Lung microvascular endothelial cell (primary cell): Measurements from ENCODE around the gene APOBEC3C. TPM values are rescaled to one million over a fixed set of nuclear protein-coding genes. Genes with fewer than 3 reads are reported as not detected.
"Not testable (repeated sequence)": the region's sequence is repeated elsewhere in the genome, so short reads cannot be mapped to it uniquely, and the experiment has no call there.

ENCODE experiments used
- DNase-seq, 2 donors: peaks; one replicate each; pipeline versions ENCODE4 v3.0.0 to v3.0.0-alpha.2; 2010; ENCODE audit warnings: low read depth in 2 of 2
- total RNA-seq: library from RNA; depleted of rRNA; stranded (reverse); fragments of >200 nt; gene quantifications from 2 replicates; pipeline ENCODE4 v1.2.1, GENCODE V29; 2014

Gene APOBEC3C
- total RNA-seq, 1 donor from 2014 or later, result 0.20 TPM

DNA sequence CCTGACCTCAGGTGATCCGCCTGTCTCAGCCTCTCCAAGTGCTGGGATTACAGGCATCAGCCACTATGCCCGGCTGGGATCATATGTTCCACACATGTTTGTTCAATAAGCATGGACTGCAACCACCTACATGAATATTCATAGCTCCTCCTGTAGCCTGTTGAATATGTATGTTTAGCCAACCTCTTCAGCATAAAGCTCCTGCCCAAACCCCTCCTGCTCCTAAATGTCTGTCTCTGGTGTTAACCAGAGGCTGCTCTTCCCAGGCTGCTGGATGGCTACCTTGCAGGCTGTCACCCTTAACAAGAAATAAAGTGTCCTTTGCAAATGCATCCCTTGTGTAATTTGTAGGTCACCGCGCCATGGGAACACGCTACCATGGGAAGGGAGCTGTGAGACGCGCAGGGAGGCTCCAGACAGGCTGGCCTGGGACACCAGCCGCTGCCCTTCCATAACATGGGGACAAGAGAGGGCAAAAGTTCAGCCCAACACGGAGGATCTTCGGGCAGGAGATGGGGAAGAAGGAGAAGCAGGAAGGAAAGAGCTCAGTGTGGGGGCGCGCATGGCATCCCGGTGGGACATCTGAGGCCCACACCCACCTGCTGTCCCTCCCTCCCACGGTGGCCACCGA, 6.1 kb downstream of the APOBEC3C start:
- DNase-seq, result not testable (repeated sequence)

DNA sequence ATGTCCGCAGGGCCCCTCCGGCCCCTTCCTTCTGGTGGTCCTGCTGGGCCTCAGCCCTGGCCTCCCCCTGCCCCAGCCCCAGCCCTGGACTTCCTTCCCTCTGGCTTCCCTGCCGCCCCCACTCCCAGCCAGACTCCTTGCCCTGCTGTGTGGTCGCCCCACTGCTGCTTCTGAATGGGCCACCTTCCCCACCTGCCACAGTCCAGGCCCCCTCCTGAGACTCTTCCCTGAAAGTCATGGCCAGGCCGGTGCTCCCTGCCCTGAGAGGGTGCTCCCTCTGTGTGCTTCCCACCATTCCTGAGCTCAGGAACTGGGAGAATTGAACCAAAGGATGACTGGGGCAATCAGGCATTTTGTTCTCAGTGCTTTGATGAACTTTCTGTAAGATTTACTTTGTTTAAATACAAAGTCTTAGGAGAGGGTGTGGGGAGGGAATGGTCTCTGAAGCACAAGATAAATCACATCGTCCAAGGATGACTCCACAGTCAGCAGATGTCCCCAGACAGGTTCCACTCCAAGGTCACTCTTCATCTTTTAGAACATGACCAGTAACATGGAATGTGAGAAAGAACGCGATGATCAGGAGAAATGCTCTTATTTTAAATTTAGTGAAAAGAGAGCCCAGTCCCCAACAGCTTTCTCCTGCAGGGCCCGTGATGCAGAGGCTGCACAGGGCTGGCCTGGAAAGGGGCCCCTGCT, 7.6 kb downstream of the APOBEC3C start:
- no peak for DNase-seq

GRCh38 chr22:39024519-39025308, 10.7 kb downstream of the APOBEC3C start:
- DNase-seq, result no peak

DNA sequence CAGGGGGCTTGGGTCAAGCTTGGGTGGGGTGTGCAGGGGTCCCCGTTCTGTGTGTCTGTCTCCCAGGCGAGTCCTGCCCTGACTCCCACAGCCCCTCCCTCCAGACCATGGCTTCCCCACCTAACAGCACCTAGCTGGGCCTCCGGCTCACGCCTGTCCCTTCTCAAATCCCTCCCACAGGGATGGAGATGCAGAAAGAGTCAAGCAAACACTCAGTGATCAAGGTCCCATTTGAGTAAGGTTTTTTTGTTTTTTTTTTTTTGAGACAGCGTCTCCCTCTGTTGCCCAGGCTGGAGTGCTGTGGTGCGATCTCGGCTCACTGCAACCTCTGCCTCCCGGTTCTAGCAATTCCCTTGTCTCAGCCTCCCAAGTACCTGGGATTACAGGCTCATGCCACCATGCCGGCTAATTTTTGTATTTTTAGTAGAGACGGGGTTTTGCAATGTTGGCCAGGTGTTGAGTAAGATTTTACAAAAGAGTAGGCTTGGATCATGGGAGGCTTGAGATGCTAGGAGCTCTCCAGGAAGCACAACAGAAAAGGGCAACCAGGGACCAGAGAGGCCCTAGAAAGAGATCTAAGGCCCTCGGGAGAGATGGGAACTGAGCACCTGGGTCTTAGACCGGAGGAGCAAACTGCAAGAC, 12.6 kb downstream of the APOBEC3C start:
- no peak for DNase-seq

- no peak for DNase-seq
These were observed 13.7 kb downstream of the APOBEC3C start for GRCh38 chr22:39027717-39028116.

- no peak for DNase-seq
These were observed 14.2 kb downstream of the APOBEC3C start for GRCh38 chr22:39028281-39028680.

GRCh38 chr22:39029227-39029626, 15.2 kb downstream of the APOBEC3C start:
- no peak for DNase-seq

DNA sequence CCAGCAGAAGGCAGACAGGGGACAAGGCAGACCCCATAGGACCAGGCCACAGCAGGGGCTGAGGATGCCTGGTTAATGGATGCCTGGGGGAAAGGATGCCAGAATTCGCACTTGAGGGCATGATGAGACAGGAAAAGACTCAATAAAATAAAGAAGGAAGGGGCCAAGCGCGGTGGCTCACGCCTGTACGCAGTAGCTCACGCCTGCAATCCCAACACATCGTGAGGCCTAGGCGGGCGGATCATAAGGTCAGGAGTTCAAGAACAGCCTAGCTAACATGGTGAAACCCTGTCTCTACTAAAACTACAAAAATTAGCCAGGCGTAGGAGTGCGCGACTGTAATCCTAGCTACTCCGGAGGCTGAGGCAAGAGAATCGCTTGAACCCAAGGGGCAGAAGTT, 16.6 kb downstream of the APOBEC3C start:
- DNase-seq, result no peak

GRCh38 chr22:39031434-39032295, 17.6 kb downstream of the APOBEC3C start:
- DNase-seq, result not testable (repeated sequence)

GRCh38 chr22:39037071-39037470, 23.0 kb downstream of the APOBEC3C start:
- not testable (repeated sequence) for DNase-seq

GRCh38 chr22:39039306-39040126, 25.5 kb downstream of the APOBEC3C start:
- DNase-seq, result no peak

- not testable (repeated sequence) for DNase-seq
These were observed 26.1 kb downstream of the APOBEC3C start for GRCh38 chr22:39040155-39040537.

- DNase-seq, result peak; percentile 31 to 47
These were observed 26.7 kb downstream of the APOBEC3C start, which contains the start of gene APOBEC3F for GRCh38 chr22:39040538-39041296. Gene APOBEC3F (plus strand): TSS chr22:39040864. CDS start chr22:39040961, 97 bp downstream.

GRCh38 chr22:39041908-39042307, 27.9 kb downstream of the APOBEC3C start:
- DNase-seq, result no peak

- DNase-seq, result not testable (repeated sequence)
These were observed 29.0 kb downstream of the APOBEC3C start for GRCh38 chr22:39043063-39043462.

- not testable (repeated sequence) for DNase-seq
These were observed 31.1 kb downstream of the APOBEC3C start for GRCh38 chr22:39045136-39045535.

- DNase-seq, result not testable (repeated sequence)
These were observed 35.4 kb downstream of the APOBEC3C start for GRCh38 chr22:39049486-39049885.

GRCh38 chr22:39051844-39052495, 37.9 kb downstream of the APOBEC3C start:
- DNase-seq, result not testable (repeated sequence)

GRCh38 chr22:39055658-39056057, 41.6 kb downstream of the APOBEC3C start:
- DNase-seq, result no peak
